ENCODE measurements around the gene TAF1.
"Not testable (repeated sequence)": the region's sequence is repeated elsewhere in the genome, so short reads cannot be mapped to it uniquely, and the experiment has no call there.

DNA sequence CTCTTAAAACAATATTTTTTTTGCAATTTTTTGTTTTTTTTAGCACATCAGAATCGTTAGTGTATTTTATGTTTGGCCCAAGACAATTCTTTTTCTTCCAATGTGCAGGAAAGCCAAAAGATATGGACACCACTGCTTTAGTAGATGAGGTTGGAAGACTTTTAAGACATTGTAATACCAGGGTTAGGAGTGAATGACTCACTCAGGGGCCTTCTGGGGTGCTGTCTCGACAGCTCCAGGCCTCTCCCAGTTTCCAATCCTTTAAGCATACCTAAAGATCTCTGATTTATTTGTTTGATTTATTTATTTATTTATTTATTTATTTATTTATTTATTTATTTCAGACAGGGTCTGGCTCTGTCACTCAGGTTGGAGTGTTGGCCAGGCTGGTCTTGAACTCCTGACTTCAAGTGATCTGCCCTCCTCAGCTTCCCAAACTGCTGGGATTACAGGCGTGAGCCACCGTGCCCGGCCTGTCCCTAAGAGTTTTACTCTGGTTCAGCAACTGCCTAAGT, 16.9 kb upstream of the TAF1 start:
- TF ChIP-seq, protein P1, sequence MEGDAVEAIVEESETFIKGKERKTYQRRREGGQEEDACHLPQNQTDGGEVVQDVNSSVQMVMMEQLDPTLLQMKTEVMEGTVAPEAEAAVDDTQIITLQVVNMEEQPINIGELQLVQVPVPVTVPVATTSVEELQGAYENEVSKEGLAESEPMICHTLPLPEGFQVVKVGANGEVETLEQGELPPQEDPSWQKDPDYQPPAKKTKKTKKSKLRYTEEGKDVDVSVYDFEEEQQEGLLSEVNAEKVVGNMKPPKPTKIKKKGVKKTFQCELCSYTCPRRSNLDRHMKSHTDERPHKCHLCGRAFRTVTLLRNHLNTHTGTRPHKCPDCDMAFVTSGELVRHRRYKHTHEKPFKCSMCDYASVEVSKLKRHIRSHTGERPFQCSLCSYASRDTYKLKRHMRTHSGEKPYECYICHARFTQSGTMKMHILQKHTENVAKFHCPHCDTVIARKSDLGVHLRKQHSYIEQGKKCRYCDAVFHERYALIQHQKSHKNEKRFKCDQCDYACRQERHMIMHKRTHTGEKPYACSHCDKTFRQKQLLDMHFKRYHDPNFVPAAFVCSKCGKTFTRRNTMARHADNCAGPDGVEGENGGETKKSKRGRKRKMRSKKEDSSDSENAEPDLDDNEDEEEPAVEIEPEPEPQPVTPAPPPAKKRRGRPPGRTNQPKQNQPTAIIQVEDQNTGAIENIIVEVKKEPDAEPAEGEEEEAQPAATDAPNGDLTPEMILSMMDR (IDR thresholded peaks at IDR 0.05; ENCODE audit: low read length): not testable (repeated sequence)
- not testable (repeated sequence) for TF ChIP-seq EZH2 (IDR thresholded peaks at IDR 0.05; ENCODE audit: borderline replicate concordance, low read length)

Measured in OCI-LY1 (cell line).